ENCODE measurements around the gene PSMG4.

The PSMG4 gene

DNA sequence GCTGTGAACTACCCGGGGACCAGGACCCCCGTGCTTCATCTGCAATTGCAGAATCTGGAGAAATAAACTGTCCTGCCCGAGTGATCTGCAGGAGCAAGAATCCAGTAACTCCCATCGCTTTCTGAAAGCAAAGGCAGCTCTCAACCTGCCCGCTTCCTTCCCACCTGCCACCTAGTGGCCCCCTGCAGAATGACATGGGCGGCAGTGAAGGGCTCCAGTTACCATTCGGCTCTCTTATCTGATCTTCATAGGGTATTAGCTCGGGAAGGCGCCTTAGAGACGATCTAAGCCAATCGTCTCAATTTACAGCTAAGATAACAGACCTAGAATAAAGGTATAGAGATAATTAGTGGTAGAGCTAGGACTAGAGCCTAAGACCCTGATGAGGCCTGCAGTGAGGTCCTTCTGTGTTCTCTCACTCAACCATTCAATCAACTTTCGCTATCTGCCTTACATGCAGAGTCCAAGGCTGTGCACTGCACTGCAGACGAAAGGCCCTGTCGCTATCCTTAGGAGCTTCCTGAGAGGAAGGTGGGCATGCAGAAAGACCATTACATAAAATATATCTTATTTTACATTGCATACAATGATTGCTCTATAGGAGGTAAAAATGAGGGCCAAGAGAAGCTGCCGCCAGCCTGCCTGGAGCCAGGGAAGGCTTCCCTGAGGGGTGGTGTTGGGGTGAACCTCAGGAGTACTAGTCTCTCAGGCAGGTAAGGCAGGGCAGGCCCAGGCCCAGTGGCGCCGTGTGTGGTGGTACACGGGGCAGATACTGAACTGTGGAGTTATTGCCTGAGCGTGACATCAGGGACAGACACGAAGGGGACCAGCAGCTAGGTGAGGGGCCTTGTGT lies 7.1 kb upstream of the PSMG4 start:
- DNase-seq (ENCODE audit: low read depth in 1 of 2, low spot score in 1 of 2), result peak; percentile 60 to 71

DNA sequence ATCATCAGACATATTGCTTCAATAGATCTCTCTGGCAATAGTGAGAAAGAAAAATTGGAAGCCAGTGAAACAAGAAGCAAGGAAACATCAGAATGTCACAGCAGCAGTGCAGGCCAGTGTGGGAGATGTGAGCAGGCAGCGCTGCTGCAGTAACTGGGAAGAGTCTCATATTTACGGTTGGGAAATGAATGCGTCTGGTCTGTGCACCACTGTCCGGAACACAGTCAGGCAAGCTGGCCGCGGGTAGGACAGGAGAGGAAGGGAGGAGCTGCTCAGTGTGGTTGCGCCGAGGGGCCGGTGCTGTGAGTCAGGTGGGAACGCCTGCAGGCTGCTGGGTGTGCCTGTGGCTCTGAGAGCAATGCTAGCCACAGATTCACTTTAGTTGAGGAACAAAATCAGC lies 6.4 kb upstream of the PSMG4 start:
- DNase-seq (ENCODE audit: low read depth in 1 of 2, low spot score in 1 of 2), result no peak

DNA sequence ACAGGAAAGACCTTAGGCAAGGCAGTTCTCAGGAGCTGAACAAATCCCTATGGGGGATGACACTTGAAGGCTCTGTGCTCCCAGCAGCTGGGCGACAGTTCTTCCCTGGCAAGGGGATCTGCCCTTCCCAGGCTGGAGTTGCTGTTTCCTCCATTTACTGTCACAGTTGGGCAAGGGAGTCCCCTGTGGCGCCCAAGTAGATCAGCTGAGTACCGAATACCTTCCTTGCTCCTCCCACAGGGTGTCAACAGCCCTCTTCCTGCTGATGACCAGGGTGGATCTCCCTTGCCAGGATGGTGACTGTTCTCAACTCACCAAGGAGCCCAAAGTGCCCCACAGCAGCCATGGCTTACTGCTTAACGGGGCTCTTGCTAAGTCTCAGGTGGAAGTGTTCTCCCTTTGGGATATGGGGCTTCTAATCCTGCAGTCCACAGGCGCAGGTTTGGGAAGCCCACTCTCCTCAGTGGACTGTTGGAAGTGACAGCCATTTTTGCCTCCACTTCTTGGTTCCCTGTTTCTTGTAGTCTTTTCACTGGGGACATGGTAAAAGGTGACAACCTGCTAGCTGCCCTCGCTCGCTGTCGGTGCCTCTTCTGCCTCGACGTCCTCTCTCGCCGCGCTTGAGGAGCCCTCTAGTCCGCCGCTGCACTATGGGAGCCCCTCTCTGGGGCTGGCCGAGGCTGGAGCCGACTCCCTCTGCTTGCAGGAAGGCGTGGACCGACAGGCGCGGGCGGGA lies 5.7 kb upstream of the PSMG4 start:
- DNase-seq (ENCODE audit: low read depth in 1 of 2, low spot score in 1 of 2), result no peak

DNA sequence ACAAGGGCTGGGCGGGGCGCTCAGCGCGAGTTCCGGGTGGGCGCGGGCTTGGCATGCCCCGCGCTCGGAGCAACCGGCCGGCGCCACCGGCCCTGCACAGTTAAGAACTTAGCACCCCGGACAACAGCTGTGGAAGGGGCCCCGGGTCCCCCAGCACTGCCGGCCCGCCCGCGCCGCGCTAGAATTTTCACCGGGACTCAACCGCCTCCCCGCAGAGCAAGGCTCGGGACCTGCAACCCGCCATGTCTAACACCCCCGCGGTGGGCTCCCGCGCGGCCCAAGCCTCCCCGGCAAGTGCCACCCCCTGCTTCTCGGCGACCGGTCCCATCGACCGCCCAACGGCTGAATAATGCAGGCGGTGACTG lies 5.2 kb upstream of the PSMG4 start:
- no peak for DNase-seq (ENCODE audit: low read depth in 1 of 2, low spot score in 1 of 2)

DNA sequence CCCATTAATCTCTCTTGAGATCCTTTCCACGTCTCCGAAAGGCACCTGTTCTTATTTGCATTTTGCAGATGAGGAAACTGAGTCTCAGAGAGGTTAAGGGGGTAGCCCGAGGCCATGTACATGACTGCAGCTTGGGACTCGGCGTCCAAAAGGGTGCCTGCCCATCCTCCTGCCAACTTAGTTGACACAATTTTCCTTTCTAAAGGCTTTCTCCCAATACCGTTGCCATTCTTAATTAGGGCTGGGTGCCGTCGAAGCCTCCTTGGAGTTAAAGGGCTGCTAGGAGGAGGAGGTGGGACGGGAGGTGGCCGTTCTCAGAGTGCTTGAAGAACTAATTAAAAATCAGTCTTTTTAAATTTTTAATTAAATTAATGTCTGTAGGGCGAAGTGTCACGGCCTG lies 546 bp upstream of the PSMG4 start:
- no peak for DNase-seq (ENCODE audit: low read depth in 1 of 2, low spot score in 1 of 2)

DNA sequence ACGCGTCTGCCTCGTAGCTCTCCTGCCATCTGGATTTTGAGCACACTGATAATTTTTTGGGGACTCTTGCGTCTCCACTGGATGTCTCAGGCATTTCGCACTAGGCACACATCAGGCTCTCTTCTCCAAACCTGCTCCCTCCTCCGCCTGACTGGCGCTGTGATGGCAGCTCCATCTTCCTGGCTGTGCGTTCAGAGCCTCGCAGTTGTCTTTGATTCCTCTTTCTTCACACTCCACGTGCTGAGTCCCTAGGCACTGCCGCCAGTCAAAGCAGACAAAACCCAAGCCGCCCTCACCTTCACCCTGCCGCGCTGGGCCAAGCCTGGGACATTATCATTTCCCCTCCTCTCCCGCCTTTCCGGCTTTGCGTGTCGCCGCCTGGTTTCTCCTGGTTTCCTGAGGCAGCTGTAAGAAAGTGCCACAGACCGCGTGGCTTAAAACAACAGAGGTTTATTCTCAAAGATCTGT lies 778 bp downstream of the PSMG4 start:
- DNase-seq (ENCODE audit: low read depth in 1 of 2, low spot score in 1 of 2), result no peak

DNA sequence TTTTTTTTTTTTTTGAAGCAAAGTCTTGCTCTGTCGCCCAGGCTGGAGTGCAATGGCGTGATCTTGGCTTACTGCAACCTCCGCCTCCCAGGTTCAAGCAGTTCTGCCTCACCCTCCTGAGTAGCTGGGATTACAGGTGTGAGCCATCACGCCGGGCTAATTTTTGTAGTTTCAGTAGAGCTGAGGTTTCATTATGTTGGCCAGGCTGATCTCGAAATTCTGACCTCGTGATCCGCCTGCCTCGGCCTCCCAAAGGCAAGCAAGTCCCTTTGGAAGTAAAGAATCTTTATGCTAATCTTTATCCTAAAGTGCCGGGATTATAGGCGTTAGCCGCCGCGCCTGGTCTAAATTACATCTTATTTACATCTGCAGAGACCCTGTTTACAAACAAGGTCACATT lies 1.5 kb downstream of the PSMG4 start:
- DNase-seq (ENCODE audit: low read depth in 1 of 2, low spot score in 1 of 2), result no peak

DNA sequence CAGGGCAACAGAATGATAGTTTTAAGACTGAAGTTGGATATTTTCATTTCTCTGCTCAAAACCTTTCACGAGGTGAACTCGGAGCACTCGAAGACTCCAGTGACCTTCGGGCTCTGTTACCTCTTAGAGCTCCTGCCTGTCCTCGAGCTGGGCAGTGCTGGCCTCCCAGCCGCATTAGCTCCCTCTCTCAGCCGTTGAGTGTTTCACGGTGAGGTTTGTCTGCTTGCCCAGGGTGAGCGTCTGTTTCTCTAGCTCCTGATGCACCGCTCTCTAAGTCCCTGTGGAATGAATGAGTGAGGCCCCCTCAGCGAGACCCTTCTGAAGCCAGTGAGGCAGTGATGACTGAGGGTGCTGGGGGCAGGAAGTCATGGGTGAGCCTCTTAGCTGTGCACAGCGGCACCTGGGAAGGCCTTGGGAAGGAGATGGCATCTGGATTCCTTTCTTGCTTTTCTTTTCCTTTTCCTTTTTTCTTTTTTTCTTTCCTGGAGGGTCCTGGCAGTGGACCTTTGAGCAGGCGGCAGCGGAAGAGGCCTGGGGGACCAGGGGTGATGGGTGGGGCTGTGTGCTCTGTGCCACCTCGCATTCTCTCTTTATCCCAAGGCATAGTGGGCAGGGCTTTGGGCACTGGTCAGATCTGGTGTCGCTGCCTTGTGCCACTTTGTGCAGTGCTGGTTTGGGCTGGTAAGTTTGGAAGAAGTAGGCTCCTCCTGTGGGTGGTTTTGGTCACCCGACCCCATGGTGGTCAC lies 2.2 kb downstream of the PSMG4 start:
- DNase-seq (ENCODE audit: low read depth in 1 of 2, low spot score in 1 of 2), result no peak

DNA sequence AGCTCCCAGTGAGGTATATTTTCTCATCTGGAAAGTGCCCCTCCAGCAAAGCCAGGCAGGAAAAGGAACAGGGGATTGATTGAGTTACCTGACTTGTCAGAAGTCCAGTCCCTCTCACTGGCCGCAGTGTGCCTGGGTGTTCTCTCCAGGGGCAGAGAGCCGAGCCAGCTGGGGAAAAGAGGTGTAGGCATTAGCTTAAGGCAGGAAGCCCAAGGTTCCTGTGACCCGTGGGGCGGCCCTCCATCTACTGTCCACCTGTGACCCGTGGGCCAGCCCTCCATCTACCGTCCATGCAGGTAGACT lies 2.7 kb downstream of the PSMG4 start:
- DNase-seq (ENCODE audit: low read depth in 1 of 2, low spot score in 1 of 2), result no peak

DNA sequence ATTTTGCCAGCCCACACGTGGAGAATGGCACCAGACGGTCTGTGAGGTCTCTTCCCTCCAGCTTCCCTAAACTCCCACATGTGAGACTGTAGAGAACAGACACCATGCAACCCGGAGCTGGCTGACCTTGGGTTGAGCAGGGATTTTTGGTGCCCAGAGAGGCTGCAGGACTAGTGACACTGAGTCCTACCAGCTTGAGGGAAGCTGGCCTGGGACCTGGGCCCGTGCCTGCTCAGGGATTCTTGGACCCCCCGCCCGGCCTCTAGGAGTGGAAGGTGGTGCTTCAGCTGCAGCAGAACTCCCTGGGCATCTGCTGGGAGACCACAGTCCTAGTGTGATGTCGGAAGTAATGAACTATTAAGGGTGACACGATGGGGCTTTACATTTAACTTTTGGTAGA lies 3.2 kb downstream of the PSMG4 start:
- no peak for DNase-seq (ENCODE audit: low read depth in 1 of 2, low spot score in 1 of 2)

DNA sequence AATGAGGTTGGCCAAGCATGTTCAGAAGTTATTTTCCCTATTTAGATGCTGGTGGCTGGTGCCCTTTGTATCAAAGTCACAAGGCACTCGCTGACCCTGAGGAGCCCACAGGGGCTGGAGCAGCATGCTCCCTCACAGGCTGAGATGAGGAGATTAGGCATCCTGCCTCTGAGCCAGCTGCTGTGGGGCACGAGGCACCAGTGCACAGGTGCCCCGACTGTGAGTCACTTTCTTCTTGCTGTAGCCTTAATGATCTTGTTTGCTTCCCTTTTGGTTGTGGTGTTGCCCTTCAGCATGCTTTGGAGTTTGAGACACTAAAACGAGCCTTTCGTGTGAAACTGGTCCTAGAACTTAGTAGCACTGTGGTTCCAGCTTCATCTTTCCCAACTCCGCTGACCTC lies 4.3 kb downstream of the PSMG4 start:
- DNase-seq (ENCODE audit: low read depth in 1 of 2, low spot score in 1 of 2), result no peak

DNA sequence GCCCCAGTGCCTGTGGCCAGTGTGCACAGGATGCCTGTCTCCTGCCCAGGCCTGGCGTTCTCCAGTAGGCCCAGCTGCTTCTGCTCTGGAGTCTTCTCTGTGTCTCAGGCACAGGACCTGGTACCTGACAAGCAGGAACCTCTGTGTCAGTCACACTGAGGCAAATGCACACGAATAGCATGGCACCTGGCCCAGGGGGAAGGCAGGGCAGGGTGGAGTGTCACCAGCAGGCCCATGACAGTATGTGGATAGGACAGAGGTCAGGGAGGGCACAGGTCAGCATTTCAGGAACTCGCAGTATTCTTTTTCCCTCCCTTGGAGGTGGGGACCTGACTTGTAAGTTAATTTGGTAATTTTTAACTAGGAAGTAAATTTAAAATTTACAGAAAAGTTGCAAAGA lies 5.6 kb downstream of the PSMG4 start:
- no peak for DNase-seq (ENCODE audit: low read depth in 1 of 2, low spot score in 1 of 2)

DNA sequence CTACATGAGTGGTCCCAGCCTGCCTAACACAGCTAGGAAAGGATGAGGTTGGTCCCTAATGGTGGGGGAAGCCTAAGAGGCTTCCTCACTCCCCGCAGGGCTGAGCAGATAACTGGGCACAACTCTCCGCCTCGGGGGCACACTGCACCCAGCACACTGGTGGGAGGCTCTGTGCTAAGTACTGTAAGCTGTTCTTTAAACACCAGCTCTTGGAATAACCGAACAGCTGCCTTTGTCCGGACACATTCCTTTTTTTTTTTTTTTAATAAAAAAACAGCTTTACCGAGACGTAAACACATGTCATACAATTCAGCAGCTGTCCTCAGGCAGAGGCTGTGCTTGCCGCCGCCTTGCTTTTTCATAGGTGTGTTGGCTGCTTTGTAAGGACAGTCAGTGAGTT lies 6.9 kb downstream of the PSMG4 start:
- DNase-seq (ENCODE audit: low read depth in 1 of 2, low spot score in 1 of 2), result no peak

DNA sequence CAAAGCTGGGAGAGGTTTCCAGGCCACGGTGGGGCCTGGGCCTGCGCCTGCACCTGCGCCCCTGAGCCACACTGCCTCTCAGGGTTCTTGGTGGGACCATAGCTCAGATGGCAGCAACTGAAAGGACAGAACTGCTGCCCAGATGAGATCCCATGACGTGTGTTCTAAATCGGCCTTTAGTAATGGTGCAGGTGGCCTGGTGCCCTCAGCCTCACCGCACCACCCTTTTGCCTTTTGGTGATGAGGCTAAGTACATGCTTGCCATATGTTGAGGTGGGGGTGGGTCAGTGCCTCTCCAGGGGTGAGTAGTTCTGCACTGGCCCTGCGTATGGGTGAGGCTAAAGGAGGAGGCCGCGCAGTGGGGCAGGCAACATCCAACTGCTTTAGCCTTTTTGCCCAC lies 7.4 kb downstream of the PSMG4 start:
- DNase-seq (ENCODE audit: low read depth in 1 of 2, low spot score in 1 of 2), result no peak

DNA sequence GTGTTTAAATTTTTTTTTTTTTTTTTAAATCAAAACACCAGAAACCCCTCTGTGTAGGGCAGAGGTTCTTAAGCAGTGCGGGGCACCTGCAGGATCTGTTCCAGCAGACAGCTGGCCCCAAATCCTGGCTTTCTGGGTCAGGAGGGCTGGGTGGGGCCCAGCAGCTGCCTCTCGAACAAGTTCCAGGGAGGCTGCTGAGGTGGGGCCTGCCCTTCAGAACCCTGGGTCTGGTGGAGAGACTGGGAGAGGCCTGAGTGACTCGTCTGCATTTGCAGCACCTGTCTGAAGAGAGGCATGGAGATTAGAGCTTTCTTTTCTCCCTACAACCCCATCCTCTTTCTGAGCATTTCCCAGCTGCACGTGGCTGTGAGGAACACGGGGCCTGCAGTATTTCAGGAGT lies 8.4 kb downstream of the PSMG4 start:
- no peak for DNase-seq (ENCODE audit: low read depth in 1 of 2, low spot score in 1 of 2)

DNA sequence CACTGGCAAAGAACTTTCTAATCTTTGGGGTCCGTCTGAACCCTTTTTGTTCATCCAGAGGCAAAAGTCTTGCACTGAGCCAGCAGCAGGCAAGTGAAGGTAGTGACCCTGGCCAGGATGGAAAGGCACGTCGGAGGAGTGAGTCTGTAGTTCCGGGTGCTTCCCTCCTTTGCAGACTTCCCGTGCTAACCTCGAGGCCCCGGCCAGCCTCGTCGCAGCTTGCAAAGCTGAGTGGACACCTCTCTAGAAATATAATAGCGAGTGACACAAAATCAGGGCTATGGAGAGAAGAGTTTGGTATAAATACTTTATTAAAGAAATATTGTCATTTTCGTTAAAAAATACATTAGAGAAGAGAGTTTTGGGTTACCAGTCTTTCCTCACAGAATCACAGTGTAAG lies 9.9 kb downstream of the PSMG4 start:
- no peak for DNase-seq (ENCODE audit: low read depth in 1 of 2, low spot score in 1 of 2)

DNA sequence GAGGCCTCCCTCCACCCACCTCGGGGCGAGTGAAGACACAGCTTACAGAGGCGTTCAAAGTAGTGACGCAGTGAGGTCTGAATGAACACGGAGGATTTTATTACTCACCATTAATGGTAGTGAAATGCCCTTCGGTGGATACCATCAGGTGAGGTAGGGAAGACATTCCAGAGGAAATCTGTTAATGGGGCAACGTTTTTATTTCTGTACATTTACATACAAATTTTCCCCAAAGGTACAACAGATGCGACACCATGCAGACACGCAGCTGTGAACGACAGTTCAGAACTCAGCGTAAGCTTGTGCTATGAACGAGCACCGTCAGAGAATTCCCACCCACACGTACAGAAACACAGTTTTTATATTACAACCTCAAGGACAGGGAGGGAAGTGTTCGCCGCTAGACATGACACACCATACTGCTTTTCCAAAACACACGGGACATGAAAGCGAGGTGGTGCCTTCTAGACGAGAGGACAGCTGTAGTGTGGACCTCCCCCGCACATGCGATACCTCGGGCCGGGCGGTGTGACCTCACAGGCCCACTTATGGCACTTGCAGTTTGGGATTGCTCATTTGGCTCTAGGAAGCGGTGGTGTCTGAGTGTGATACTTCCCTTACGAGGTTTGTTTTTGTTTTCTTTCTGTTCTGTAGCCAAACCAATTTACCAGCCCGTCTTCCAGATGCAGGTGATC lies 10.7 kb downstream of the PSMG4 start:
- no peak for DNase-seq (ENCODE audit: low read depth in 1 of 2, low spot score in 1 of 2)

DNA sequence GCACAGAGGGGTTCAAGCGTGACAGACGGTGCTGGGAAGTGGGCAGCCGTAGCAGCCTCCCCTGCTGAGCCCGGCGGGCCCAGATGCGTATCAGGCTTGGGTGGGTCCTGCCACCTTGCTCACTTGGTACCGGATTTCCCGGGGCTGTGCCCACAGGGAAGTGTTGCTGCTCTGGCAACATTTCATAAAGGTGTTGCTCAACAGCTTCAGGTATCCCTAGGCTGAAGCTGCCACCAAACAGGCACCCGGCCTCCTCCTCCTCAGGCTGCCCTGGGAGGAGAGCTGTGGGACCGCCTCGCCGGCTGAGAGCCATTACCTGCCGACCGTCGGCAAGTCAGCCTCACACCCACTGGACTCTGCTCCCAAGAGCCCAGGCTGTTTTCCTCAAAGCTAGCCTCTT lies 11.5 kb downstream of the PSMG4 start:
- no peak for DNase-seq (ENCODE audit: low read depth in 1 of 2, low spot score in 1 of 2)

DNA sequence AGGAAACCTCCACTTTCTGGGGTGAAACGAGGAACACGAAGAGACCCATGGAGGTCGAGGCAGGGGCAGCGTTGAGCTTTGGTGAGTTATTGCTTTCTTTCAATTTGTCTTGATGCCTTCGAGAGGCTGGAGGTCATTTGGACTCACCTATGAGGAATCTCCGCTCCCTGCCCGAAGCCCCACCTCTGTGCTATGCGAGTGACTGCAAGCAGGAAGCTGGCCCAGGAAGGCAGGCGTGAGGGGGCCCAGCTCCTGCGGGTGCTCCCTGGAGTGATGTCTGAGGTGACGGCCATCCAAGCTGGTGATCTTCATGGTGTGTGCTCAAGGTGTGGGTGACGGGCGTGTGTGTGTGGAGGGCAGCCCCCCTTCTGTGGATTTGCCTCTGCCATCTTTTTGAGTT lies 13.0 kb downstream of the PSMG4 start:
- DNase-seq (ENCODE audit: low read depth in 1 of 2, low spot score in 1 of 2), result no peak

DNA sequence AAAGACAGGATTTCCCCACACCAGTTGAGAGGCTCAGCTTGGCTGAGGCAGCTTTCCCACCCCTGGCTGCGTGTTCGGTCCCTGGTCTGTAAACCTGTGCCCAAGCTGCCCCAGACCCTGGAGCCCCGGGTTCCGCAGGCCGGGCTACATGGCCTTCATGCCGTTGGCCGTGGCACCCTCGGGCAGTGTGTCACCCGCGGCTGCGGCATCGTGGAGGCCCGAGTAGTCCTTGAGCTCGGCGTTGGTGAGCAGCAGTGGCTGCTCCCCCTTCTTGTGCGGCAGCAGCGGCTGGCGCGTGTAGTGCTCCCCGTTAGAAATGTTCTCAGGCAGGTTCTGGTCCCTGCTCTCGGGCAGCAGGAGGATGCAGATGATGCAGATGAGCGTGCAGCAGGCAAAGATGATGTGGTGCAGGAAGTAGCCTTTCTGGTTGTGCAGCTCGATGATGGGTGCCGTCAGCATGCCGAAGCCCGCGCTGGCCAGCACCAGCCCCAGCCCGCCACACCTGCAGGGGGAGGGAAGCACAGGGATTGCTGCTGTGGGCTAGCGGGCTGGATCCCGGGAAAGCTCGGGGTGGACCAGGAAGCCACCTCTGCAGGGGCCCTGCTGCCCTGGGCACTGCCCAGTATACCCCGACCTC lies 14.3 kb downstream of the PSMG4 start:
- no peak for DNase-seq (ENCODE audit: low read depth in 1 of 2, low spot score in 1 of 2)

Data from stimulated activated CD4-positive, alpha-beta T cell treated with anti-CD3 and anti-CD28 coated beads, Interleukin-15, amount 100 ng/mL, for 1 hour (primary cell).